GM19395 (cell line): Measurements from ENCODE around the gene PPP2R5C.

Source experiments
- ATAC-seq: cut with Tn5 transposase; IDR thresholded peaks from one replicate; pipeline ENCODE4 v1.9.1; 2021; ENCODE audit warnings: mild to moderate bottlenecking, moderate library complexity; ENCODE audit not compliant: unreplicated experiment

The PPP2R5C gene

DNA sequence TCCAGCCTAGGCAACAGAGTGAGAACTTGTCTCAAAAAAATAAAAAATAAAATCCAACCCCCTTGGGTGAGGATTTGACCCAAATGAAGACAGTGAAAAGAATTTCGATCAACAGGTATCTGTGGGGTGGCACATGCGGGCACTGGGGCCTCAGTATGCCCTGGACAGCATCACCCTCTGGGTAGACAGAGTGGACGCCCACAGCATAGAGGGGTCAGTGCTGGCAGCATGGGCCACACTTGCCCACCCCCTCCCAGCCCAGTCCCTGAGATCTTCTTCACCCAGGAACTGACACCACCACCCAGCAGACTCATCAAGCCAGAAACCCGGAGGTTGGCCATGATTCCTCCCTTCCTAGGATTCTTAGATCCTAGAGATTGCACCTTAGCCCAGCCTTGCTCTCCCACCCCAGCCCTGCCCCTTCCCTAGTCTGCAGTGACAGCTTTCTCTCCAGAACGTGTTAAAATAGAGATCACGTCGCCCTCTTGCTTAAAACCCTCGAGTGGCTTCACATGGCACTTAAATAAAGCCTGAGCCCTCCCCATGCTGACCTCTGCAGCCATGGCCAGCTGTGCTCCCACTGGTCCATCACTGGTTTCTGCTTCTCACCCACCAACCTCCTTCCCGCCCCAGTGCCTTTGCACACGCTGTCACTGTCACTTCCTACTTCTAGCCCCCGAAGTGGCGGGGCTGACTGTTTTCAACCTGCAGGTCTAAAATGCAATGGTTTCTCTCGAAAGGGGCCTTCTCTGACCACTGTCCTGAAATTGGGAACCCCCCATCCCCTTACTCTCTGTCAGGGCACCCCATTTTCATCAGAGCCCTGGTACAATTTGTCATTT is 176.6 kb downstream of the PPP2R5C start:
- no peak for ATAC-seq

DNA sequence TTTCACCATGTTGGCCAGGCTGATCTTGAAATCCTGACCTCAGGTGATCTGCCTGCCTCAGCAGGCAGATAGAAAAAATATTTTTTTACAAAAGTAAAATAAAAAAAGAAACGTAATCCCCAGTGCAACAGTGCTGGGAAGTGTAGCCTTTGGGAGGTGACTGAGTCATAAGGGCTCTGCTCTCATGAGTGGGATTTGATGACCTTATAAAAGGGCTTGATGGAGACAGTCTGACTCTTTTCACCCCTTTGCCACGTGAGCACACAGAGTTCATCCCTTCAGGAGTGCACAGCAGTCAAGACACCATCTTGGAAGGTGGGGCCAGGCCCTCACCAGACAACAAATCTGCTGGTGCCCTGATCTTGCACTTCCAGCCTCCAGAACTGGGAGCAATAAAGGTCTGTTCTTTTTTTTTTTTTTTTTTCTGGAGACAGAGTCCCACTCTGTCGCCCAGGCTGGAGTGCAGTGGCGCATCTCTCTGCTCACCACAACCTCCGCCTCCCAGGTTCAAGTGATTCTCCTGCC is 178.2 kb downstream of the PPP2R5C start:
- ATAC-seq, result no peak

DNA sequence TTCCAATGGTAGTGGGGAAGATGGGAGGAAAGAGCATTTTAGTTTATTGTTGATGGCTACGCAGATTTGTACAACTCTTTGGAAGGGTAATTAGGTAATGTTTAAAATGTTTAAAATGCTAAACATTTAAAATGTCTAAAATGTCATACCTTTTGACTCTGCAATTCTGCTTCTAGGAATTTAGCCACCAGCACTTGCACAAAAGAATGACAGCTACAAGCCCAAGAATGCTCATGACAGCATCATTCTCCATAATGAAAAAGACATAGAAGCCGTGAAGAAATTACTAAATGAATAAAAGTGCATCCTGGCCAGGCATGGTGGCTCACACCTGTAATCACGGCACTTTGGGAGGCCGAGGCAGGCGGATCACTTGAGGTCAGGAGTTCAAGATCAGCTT is 182.9 kb downstream of the PPP2R5C start:
- no peak for ATAC-seq

DNA sequence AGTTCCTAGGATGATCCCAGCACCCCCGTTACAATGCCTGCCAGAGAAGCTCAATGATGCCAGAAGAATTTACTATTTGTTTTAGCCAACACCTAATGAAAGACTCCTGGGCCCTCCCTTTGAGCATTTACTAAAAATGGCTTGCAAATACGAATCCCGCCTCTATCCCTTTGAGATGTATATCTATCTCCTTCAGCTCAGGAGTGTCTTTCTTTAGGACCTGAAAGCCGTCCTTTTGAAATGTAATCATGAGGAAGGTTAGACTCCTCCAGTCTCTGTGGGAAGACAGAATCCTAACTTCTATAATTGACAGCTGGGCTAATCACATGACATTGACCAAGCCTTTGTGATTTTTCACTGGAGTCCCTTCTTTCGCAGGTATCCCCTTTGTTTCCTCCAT is 183.7 kb downstream of the PPP2R5C start:
- no peak for ATAC-seq

DNA sequence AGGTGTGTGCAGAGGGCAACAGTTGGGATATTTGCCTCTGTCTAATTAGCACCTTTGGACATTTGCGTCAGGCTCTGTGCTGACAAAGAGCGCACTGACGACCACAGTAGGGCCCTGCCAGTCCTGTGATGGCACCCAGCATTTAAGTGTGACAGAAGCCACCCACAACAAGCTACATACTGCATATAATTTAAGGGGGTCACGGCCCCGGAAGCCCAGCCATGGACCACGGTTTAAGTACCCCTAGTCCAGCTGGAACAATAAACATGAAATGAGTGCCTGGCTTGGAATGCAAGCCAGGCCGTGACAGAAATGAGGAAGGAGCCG is 186.0 kb downstream of the PPP2R5C start:
- ATAC-seq, result peak; percentile 11

DNA sequence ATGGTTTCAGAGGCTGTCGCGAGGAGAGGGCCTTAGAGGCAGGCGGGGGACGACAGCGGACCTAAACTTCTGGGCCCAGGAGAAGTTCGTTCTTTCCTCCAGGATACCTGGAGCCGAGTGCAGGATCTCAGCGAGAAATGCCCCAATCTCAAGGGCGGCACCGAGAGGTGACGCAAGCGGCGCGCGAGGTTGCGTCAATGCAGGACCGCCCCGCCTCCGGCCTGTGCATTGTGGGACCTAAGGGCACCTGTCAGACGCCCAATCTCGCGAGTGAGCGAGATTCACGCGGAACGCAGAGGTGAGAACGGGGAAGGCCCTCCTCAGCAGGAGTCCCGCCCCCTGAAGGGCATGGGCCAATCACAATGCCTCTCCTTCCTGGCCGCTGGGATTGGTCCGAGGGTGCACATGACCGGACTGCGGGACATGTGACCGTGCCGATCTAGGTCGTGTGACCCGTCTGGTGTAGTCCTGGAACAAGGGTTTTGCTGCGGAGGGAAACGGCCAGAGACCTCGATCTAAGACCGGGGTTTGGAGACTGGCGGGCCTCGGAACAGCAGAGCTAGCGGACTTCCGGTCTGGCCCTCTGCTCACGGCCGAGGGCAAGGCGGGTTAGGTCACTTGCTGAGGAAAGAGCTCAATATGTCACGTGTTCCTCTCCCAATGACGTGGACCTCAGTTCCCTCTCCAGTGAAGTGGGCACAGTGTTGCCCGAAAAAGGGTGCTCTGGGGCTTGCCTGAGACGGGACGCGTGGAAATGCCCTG is 186.6 kb downstream of the PPP2R5C start:
- ATAC-seq, result peak; percentile 96

DNA sequence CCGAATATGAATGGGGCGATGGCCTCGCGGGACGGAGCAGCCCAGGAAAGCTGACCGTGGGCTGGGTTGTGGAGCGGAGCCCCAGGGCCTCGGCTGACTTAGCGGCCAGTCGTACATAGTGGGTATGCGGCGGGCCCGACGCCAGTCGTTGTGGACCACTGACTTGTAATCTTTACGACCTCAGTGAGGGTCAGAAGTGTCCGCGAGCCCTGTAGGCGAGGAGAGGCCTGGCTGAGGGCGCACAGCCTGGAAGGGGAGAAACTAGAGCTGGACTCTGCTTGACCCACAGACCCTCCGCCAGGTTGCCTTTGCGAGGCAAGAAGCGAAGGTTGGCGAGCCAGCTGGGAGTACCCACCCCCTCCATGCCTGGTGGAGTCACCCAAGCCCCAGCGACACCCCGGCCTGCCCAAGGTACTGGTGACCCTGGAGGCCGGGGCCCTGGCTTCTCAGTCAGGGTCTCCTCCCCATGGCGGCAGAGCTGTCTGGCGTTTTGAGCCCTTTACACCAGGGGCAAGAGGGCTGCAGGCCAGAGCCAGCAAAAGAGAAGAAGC is 187.2 kb downstream of the PPP2R5C start:
- ATAC-seq, result peak; percentile 10

DNA sequence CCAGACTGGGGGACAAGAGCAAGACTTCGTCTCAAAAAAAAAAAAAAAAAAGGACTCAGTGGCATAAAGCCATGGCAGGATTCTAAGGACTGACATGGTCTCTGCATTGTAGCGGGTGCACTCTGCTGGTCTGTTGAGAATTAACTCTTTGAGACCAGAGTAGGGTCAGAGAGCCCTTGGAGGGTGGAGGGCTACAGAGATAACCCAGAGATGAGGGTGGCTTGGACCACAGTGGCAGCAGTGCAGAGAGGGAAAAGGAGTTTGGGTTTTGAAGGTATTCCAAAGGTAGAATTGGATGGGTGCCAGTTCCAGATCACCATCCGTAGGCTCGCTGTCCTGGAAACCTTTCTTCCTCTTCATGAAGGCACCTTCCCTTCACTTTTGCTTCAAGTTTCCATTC is 188.6 kb downstream of the PPP2R5C start:
- no peak for ATAC-seq

DNA sequence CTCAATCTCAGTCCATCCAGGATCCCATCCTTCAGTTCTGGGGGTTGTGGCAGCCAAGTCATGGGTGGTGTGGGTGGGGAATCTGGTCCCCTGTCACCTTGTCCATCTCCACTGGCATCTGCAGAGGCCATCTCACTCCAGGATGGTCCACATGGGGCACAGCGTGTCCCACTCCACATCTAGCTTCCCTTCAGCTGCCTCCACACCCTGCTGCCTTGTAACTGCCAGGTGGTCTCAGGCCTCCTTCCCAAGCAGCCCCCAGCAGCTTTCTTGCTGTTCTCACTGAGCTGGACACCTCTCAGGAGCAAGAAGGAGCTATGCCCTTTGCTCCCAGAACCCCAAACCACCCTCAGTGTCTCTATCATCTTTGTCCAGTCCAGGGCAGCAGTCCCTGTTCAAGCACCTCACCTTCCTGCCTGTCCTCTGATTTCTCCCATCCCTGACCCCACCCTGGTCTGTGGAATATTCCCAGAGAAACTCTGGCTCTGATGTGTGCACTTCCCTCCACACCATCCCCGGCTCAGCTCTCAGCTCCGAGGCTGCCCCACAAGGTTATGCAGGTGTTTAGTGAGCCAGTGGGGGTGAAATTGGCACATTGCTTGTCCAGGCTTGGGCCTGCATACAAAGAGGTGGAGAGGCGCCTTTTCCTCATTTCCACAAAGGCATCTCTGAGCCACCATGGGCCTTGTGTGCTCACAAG is 189.2 kb downstream of the PPP2R5C start:
- no peak for ATAC-seq

DNA sequence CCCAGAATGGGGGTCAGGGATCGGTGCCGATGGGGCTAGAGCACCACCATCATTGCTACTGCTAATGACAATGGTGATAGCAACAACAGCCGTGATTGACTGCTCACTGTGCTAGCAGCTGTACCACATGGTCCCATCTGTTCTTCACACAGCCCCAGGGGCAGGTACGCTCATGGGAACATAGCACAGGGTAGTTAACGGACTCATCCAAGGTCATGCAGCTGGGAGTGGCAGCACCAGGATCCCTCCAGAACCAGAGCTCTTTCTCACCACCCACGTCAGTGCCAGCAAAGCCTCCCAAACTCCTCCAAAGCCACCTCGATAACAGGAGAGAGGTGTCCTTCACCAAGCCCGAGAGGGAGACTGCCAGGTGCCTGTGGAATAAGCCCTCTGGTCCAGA is 191.6 kb downstream of the PPP2R5C start:
- ATAC-seq, result no peak

DNA sequence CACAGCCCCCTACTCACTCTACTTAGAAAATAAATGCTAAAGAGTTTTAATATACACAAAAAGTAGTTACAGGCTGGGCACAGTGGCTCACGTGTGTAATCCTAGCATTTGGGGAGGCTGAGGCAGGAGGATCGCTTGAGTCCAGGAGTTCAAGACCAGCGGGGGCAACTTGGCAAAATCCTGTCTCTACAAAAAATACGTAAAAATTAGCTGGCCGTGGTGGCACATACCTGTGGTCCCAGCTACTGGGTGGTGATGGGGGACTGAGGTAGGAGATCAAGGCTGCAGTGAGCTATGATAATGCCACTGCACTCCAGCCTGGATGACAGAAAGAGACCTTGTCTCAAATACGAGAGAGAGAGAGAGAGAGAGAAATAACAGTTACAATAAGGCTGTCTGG is 193.0 kb downstream of the PPP2R5C start:
- no peak for ATAC-seq

DNA sequence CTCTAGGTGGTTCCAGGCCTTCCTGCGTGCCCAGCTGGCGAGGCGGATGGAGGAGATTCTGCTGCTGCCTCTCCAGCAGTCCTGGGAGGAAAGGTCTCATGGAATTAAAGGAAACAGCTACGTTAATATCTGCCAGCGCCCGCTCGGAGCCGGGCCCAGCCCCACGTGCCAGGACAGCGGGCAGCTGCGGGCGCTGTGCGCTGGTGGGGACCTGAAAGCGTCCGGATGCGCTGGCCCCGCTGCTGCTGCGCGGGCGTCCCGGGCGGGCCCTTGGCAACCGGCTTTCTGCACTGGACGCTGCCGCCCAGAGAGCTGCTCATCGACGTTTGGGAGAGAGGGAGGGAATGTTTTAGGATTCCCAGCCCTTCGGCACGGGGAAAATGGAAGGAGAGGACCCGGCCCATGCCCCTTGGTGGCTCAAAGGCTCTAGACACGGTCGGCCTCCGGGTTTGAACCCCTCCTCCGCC is 194.2 kb downstream of the PPP2R5C start:
- ATAC-seq, result no peak

DNA sequence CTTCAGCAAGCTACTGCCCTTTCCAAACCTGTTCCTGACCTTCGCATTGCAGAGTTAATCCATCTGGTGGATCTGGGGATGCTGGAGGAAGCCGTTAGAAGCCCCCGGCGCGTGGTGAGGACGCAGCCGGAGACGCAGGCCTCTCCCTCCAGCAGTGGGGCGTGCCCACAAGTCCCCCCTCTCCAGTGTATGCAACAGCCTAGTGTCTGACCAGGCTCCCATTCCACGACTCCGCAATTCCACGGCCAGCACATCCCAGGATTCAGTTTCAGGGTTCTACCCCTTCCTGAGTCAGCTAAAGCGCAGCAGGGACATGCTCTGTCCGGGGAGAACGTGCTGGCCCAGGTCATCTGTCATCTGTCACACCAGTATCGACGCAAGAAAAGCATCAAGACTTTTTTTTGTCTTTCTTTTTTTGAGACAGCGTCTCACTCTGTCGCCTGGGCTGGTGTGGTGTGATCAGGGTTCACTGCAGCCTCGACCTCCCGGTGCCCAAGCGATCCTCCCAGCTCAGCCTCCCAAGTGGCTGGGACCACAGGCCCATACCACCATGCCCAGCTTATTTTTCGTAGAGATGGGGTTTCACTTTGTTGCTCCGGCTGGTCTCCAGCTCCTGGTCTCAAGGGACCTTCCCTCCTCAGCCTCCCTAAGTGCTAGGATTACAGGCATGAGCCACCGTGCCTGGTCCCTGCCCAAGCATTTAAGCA is 194.8 kb downstream of the PPP2R5C start:
- no peak for ATAC-seq

DNA sequence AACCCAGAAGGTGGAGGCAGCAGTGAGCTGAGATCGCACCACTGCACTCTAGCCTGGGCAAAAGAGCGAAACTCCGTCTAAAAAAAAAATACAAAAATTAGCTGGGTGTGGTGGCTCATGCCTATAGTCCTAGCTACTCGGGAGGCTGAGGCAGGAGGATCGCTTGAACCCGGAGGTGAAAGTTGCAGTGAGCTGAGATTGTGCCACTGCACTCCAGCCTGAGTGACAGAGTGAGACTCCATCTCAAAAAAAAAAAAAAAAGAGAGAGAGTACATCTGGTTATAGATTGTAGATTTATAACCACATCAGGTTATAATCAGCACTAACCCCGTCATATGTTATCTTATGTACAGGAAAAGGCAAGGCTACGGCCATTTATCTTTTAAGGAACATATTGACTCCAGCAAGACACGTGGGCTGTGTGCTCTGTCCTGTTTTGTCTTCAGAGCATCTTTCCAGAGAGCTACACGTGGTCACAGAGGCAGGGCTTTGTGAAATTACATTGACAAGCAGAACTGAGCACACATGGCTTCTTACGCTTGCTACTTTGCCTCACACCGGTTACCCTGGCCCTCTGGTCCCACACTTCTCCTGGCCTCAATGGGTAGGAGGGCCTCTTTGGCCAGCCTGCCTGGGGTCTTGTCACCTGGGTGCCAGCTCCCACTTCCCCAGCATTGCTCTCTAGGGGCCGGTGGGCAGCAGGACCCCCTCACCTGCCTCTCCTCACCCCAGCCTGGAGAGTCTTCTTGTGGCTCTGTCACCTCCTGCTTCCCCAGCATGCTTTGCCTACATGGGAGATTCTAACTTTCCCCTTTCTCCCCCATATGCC is 196.1 kb downstream of the PPP2R5C start:
- ATAC-seq, result no peak

DNA sequence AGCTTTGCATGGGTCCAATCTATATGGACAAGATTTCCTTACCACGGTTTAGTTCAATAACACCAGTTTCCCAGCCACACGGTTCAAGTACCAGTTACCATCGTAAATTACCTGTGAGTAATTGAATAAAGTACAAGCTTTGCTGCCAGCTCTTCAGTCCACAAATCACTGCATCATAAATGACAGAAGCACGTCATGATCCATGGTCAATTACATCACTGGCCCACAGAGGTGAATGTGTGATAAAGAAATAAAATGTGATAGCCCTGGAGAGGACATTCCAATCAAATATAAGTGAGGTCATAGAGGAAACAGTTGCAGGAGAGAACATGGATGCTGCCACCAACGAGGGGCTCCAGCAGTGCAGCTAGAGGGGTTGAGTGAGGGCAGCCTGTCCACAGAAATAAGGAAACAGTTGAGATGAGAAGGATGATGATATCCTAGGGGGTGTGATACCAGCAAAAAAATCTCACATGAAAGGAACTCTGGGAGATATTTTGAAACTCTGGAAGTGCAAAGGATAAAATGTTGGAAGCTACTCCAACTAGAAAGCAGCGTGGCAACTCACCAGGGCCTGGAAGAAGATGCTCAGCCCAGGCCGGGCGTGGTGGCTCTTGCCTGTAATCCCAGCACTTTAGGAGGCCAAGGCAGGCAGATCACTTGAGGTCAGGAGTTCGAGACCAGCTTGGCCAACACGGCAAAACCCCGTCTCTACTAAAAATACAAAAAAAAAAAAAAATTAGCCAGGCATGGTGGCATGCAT is 197.1 kb downstream of the PPP2R5C start:
- ATAC-seq, result no peak

DNA sequence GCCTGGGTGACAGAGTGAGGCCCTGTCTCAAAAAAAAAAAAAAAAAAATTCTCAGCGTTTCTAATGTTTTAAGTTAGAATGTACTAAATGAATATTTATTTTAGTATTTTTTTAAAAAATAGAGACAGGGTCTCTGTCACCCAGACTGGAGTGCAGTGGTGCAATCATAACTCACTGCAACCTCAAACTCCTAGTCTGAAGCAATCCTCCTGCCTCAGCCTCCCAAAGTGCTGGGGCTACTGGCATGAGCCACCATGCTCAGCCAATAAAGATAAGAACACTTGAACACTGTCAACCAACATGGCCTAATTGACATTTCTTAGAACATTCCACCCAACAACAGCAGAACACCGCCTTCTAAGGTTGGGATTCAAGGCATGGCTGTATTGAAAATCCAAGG is 197.8 kb downstream of the PPP2R5C start:
- no peak for ATAC-seq

DNA sequence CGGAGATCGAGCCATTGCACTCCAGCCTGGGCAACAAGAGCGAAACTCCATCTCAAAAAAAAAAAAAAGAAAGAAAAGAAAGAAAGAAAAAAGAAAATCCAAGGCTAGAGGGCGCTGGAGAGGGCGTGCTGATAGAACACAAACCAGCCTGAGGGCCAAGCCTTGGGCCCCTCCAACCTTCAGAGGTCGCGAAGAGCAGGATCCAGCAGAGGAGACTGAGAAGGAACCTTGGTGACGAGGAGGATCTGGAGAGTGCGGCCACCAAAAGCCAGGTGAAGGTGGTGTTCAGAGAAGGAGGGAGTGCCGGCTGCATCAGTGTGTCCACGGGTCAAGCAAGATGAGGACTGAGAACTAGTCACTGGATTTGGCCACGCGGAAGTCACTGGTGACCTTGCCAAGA is 198.7 kb downstream of the PPP2R5C start:
- no peak for ATAC-seq

DNA sequence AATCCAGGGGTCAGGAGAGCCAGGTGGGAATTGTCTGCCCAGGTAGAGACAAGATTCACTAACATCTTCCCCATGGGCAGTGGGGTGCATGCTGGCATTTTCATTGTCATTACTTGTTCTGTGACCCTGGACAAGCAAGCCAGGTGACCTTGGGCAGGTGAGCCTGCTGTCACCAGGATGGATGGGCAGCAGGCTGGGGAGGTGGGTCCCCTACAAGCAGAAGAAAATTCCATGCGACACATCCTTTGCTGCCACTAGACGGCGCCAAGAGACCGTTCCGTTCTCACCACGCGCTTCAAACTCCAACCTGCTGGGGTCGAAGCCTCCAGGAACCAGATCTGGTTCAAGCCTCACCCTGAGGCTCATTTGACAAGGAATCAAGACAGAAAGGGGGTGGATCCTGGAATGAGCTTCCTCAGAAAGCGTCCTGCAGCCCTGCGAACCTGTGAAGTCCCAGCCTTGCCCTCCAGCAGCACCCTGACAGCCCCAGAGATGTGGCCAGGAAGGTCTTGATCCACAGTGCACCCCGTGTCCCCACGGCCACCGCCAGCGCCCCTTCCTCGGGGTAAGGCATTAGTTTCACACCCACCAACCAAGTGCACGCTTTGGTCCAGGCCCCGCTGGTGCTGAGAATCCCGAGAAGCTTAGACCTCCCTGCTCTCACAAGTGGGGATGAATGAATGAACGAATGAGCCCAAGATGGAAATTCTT is 199.7 kb downstream of the PPP2R5C start:
- ATAC-seq, result no peak
